ENCODE results near the gene IL1R2. TPM values are rescaled to one million over a fixed set of nuclear protein-coding genes. Genes with fewer than 3 reads are reported as not detected.

Gene IL1R2
- polyA plus RNA-seq, 1 donor, result not detected

GRCh38 chr2:102020596-102021170, 28.9 kb downstream of the IL1R2 start:
- no peak for DNase-seq (ENCODE audit: low read depth)

DNA sequence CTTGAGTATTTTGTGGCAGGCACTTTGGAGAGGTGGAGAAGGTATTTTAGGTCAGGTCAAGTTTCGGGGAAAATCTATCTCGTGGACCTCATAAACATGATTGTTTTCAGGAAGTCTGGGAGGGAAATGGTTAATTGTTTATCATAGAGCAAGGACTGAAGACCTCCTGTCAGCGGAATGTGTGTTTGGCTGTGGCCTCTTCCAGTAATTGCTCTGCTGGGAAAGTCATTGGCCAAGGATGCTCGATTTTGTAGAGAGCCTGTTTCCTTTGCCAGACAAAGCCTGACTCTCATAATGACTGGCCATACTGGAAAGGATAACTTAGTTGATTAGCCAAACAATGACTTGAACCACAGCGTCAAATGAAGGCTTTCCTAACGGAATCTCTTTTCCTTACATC, 30.0 kb downstream of the IL1R2 start:
- no peak for DNase-seq (ENCODE audit: low read depth)

DNA sequence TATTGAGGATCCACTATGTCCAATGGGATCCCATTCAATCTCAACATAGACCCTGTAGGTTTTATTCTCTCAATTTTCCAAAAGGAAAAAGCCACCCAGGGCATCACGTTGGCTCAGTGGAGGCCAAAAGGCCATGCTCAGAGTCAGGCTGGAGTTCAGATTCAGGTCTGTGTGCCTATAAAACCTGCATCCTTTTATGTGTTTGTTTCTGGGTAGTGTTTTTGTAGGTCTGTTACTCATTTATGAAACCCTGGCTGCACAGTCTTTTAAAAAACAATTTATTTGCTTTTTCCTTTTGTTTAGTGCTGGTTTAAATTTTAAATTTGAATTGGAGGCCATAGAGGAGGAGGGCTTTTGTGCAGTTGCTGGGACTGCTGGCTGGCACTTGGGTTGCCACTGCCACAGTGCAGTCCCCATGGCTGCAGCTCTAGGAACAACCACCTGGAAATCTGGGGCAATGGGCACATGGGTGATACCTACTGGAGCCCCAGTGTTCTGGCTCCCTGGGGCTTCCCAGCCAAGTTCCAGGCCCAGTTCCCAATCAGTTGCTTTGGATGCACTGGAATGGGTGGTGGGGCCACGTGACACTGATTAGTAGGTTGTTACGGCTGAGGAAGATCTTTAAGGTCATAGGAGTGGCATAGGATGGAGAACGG, 31.3 kb downstream of the IL1R2 start:
- DNase-seq (ENCODE audit: low read depth), result no peak

- no peak for DNase-seq (ENCODE audit: low read depth)
Observed at GRCh38 chr2:102024410-102024809, 32.6 kb downstream of the IL1R2 start.

GRCh38 chr2:102025016-102025501, 33.3 kb downstream of the IL1R2 start:
- DNase-seq (ENCODE audit: low read depth), result no peak

GRCh38 chr2:102025583-102026267, 34.0 kb downstream of the IL1R2 start:
- no peak for DNase-seq (ENCODE audit: low read depth)

DNA sequence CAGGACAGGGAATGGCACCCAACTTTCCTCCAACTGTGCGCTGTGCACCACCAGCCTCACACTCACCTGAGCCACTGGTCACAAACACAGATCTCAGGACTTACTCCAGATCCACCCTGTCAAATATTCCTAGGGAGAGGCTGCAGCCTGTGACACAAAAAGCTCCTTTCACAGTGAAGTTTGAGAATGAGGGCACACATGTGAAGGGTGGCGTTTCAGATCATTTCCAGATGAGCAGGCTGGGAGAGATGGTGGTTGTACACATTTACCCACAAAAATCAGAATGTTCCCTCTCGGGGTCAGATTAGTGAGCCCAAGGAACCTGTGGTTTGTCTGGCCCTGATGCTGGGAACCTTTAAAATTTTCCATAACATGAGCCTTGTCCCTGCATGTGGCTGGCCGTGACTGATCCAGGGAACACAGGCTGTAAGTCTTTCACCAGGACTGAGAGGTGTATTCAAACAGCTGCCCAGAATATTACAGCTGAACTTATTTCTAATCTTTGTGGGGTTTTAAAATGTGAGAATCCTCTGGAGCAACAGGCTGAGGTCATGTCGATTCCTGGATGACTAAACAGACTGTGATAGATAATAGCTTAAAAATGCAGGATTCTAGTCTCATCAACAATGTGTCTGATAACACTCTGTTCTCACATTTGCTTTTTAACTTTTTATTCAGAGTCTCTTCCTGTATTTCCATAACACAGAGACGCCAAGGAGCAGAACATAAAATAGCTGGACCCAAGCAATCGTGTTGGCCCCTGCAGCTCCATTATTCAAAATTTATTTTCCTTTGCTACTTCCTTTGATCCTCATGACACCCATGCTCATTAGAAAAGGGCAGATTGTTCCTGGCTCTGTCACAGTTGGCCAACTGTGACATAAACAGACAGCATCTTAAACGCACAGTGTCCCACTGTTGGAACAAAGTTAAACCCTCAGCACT, 35.5 kb downstream of the IL1R2 start:
- DNase-seq (ENCODE audit: low read depth), result no peak

GRCh38 chr2:102028470-102028869, 36.7 kb downstream of the IL1R2 start:
- DNase-seq (ENCODE audit: low read depth), result no peak

DNA sequence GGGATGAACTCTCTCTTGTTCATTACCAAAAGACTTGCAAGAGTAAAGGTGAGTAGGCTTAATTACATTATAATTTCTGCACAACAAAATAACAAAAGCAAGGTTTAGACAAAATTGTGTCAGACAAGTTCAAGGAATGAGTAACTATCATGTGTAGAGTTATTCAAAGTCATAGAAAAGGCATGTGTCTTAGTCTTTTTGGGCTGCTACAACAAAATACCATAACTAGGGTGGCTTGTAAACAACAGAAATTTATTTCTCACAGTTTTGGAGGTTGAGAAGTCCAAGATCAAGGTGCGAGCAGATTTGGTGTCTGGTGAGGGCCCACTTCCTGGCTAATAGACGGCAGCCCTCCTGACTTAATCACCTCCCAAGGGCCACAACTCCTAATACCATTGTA, 37.6 kb downstream of the IL1R2 start:
- no peak for DNase-seq (ENCODE audit: low read depth)

DNA sequence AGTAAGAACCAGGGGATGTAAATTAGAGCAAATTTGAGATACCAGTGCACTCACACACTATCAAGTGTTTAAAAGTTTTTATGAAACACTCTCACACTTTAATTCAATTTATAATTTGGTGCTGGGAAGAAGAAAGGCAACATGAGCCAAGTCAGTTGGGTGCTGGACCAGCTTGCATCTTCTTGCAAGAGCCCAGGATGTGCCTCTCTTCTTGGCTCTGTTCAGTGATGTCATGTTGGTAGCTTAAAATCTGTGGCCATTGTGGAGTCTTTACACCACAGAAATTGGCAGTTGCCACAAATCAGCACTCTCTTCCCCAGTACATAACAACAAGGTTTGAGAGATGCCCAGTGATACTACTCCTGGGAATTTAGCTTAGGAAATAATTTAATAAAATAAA, 38.2 kb downstream of the IL1R2 start:
- no peak for DNase-seq (ENCODE audit: low read depth)

- DNase-seq (ENCODE audit: low read depth), result no peak
Observed at GRCh38 chr2:102030502-102030854, 38.7 kb downstream of the IL1R2 start.

DNA sequence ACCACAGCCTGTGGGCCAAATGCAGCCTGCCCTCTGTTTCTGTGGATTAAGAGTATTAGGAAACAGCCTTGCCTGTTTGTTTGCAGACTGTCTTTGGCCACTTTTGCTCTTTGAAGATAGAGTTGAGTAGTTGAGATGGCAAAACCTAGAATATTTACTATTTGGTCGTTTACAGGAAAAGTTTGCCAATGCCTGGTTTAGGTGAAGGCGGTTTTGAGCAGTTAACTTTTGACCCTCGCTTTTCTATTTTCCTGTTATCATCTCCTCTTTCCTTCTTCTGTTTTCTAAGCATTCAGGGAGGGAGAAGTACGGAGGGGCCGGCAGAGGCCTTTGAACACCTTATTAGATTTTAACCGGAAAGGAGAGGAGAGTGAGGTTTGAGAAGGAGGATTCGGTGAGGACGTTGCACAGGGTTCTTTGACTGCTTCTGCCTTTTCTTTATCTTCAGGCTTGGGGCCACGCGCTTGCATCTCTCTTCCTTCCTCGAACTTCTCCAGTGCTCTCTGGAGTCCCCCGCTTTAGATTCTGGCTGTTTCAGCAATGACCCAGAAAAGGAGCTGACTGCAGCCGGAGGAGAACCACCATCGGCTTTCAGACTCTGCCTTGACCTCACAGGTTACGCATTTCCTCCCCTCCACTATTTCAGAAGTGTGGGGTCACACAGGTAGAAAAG, 39.2 kb downstream of the IL1R2 start:
- no peak for DNase-seq (ENCODE audit: low read depth)

GRCh38 chr2:102032368-102033030, 40.7 kb downstream of the IL1R2 start:
- no peak for DNase-seq (ENCODE audit: low read depth)

GRCh38 chr2:102033031-102033749, 41.4 kb downstream of the IL1R2 start:
- no peak for DNase-seq (ENCODE audit: low read depth)

- DNase-seq (ENCODE audit: low read depth), result no peak
Observed at GRCh38 chr2:102033750-102034682, 42.3 kb downstream of the IL1R2 start.

DNA sequence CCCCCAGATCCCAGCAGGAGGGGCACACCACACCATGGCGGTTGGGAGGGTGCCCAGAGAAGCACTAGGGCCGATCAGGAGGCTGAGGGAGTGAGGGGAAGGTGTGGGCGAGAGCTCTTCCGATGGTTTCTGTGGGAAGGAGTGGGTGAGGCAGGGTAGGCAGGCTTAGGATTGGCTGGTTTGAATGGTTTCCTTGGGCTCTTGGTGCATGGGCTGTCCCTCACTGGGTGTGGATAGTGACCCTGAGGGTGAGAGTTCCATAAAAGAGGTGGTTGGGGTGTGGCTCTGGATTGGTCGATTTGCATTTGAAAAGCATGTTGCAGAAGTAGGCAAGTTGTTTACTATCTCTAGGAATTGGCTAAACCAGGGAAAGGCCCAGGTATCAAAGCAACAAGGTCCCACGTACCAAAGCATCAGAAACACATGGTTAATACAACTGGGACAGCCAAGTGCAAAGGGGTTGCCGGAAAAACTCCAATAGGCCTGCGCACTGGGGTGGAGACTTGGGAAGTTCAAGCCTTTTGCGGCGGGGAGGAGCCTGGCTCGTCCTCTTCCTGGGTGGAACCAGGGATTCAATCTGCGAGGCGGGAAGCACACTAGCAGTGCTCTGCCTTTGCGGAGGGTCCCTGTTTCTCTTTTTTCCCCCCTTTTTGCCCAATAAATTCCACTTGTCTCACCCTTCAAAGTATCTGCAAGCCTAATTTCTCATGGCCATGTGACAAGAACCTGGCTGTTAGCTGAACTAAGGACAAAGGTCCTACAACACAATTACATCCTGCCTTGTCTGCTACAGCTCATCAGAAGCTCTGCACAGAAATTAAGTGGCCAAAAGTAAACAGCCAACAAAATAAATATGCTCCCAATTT, 43.2 kb downstream of the IL1R2 start:
- no peak for DNase-seq (ENCODE audit: low read depth)

DNA sequence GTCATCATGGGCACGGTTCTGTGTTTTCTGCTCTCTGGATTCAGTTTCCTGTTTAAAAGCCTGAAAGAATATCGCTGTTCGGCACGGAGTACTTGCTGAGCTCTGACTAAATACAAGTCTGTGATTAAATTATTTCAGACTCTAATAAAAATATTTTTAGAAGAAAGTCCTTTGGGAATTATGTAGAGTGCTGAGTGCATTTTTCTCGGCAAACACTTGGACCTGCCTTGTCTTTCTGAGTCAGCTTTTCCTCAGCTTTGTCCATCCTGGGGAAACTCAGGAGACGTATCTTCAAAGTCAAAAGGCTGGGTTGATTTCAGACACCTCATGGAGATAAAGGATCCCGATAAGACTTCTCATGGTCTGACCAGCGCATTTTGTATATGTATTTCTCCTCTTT, 45.9 kb downstream of the IL1R2 start:
- DNase-seq (ENCODE audit: low read depth), result no peak

DNA sequence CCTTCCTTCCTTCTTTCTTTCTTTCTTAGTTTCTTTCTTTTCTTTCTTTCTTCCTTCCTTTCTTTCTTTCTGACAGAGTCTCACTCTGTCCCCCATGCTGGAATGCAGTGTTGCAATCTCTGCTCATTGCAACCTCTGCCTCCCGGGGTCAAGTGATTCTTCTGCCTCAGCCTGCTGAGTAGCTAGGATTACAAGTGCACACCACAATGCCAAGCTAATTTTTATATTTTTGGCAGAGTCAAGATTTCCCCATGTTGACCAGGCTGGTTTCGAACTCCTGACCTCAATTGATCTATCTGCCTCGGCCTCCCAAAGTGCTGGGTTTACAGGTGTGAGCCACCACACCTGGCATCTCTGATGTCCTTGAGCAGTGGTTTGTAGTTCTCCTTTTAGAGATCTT, 48.5 kb downstream of the IL1R2 start:
- DNase-seq (ENCODE audit: low read depth), result no peak
